GM21717 (cell line): ENCODE measurements around the gene SUOX.
A peak's percentile ranks its signal among the peaks of the same experiment; 100 is the strongest.
"Not testable (repeated sequence)": the region's sequence is repeated elsewhere in the genome, so short reads cannot be mapped to it uniquely, and the experiment has no call there.

ENCODE experiments used
- ATAC-seq: cut with Tn5 transposase; IDR thresholded peaks from one replicate; pipeline ENCODE4 v1.9.1; 2021; ENCODE audit warnings: mild to moderate bottlenecking, moderate library complexity; ENCODE audit not compliant: unreplicated experiment

SUOX gene

GRCh38 chr12:55996715-55997534 is at the start of gene SUOX:
Gene SUOX (plus strand): TSS chr12:55997276. CDS start chr12:56002222, 4,946 bp downstream.
- ATAC-seq, result peak; percentile 94

GRCh38 chr12:55955344-55955743 is 41.7 kb upstream of the SUOX start:
- ATAC-seq, result no peak

- ATAC-seq, result no peak
These were observed 41.1 kb upstream of the SUOX start for GRCh38 chr12:55955800-55956508.

GRCh38 chr12:55957106-55957859 is 39.8 kb upstream of the SUOX start:
- ATAC-seq, result no peak

GRCh38 chr12:55963760-55964159 is 33.3 kb upstream of the SUOX start:
- ATAC-seq, result no peak

- ATAC-seq, result no peak
These were observed 31.8 kb upstream of the SUOX start for GRCh38 chr12:55965240-55965639.

- no peak for ATAC-seq
These were observed 31.1 kb upstream of the SUOX start, which contains the start of gene PMEL for GRCh38 chr12:55965941-55966407. Gene PMEL (minus strand): TSS chr12:55966042. CDS start chr12:55966011, 31 bp downstream.

- peak; percentile 96 for ATAC-seq
These were observed 30.4 kb upstream of the SUOX start, which contains the start of gene CDK2 for GRCh38 chr12:55966408-55967281. Gene CDK2 (plus strand): TSS chr12:55966830. CDS start chr12:55967009, 179 bp downstream.

GRCh38 chr12:55969356-55969755 is 27.7 kb upstream of the SUOX start:
- no peak for ATAC-seq

- ATAC-seq, result no peak
These were observed 26.3 kb upstream of the SUOX start for GRCh38 chr12:55970775-55971174.

- no peak for ATAC-seq
These were observed 25.0 kb upstream of the SUOX start for GRCh38 chr12:55972042-55972441.

- ATAC-seq, result no peak
These were observed 24.6 kb upstream of the SUOX start for GRCh38 chr12:55972456-55972855.

- ATAC-seq, result no peak
These were observed 24.0 kb upstream of the SUOX start for GRCh38 chr12:55972911-55973598.

- ATAC-seq, result peak; percentile 91
These were observed 23.3 kb upstream of the SUOX start, which contains the start of gene RAB5B for GRCh38 chr12:55973599-55974307. Gene RAB5B (plus strand): TSS chr12:55974078. CDS start chr12:55986961, 12,883 bp downstream.

- peak; percentile 14 for ATAC-seq
These were observed 22.8 kb upstream of the SUOX start for GRCh38 chr12:55974308-55974730.

GRCh38 chr12:55978393-55978792 is 18.7 kb upstream of the SUOX start:
- ATAC-seq, result no peak

GRCh38 chr12:55979069-55979468 is 18.0 kb upstream of the SUOX start:
- no peak for ATAC-seq

GRCh38 chr12:55981882-55982281 is 15.2 kb upstream of the SUOX start:
- not testable (repeated sequence) for ATAC-seq
